ENCODE measurements around the gene SPON1.
A peak's percentile ranks its signal among the peaks of the same experiment; 100 is the strongest.
"Not testable (repeated sequence)": the region's sequence is repeated elsewhere in the genome, so short reads cannot be mapped to it uniquely, and the experiment has no call there.

The SPON1 gene

GRCh38 chr11:14244926-14245325 is 282.4 kb downstream of the SPON1 start:
- DNase-seq (ENCODE audit: low spot score) = no peak

- DNase-seq (ENCODE audit: low spot score) = no peak
Measured at GRCh38 chr11:14245444-14245843, 282.9 kb downstream of the SPON1 start.

- no peak for DNase-seq (ENCODE audit: low spot score)
Measured at GRCh38 chr11:14248580-14248981, 286.1 kb downstream of the SPON1 start.

GRCh38 chr11:14249121-14249963 is 286.8 kb downstream of the SPON1 start:
- peak; percentile 62 for DNase-seq (ENCODE audit: low spot score)

GRCh38 chr11:14251754-14252153 is 289.2 kb downstream of the SPON1 start:
- no peak for DNase-seq (ENCODE audit: low spot score)

GRCh38 chr11:14252501-14252900 is 290.0 kb downstream of the SPON1 start:
- not testable (repeated sequence) for DNase-seq (ENCODE audit: low spot score)

GRCh38 chr11:14253421-14253820 is 290.9 kb downstream of the SPON1 start:
- DNase-seq (ENCODE audit: low spot score) = no peak

GRCh38 chr11:14253840-14254239 is 291.3 kb downstream of the SPON1 start:
- no peak for DNase-seq (ENCODE audit: low spot score)

GRCh38 chr11:14254533-14255237 is 292.2 kb downstream of the SPON1 start:
- peak; percentile 45 for DNase-seq (ENCODE audit: low spot score)

- no peak for DNase-seq (ENCODE audit: low spot score)
Measured at GRCh38 chr11:14255238-14255534, 292.7 kb downstream of the SPON1 start.

- DNase-seq (ENCODE audit: low spot score) = peak; percentile 75
Measured at GRCh38 chr11:14258221-14258935, 295.9 kb downstream of the SPON1 start.

- no peak for DNase-seq (ENCODE audit: low spot score)
Measured at GRCh38 chr11:14259186-14259784, 296.8 kb downstream of the SPON1 start.

- no peak for DNase-seq (ENCODE audit: low spot score)
Measured at GRCh38 chr11:14259878-14260277, 297.4 kb downstream of the SPON1 start.

GRCh38 chr11:14261066-14261465 is 298.5 kb downstream of the SPON1 start:
- DNase-seq (ENCODE audit: low spot score) = no peak

GRCh38 chr11:14262271-14262846 is 299.8 kb downstream of the SPON1 start:
- no peak for DNase-seq (ENCODE audit: low spot score)

GRCh38 chr11:14264966-14265365 is 302.4 kb downstream of the SPON1 start:
- DNase-seq (ENCODE audit: low spot score) = no peak

- DNase-seq (ENCODE audit: low spot score) = no peak
Measured at GRCh38 chr11:14266622-14267021, 304.1 kb downstream of the SPON1 start.

- no peak for DNase-seq (ENCODE audit: low spot score)
Measured at GRCh38 chr11:14267861-14268635, 305.5 kb downstream of the SPON1 start.

- DNase-seq (ENCODE audit: low spot score) = no peak
Measured at GRCh38 chr11:14269692-14270573, 307.4 kb downstream of the SPON1 start.

Data from kidney tubule cell (primary cell).